ENCODE measurements around the gene MYO18A. TPM values are rescaled to one million over a fixed set of nuclear protein-coding genes. Genes with fewer than 3 reads are reported as not detected.

The MYO18A gene
- total RNA-seq, 1 experiment from 2014 or later: 13.5 TPM

DNA sequence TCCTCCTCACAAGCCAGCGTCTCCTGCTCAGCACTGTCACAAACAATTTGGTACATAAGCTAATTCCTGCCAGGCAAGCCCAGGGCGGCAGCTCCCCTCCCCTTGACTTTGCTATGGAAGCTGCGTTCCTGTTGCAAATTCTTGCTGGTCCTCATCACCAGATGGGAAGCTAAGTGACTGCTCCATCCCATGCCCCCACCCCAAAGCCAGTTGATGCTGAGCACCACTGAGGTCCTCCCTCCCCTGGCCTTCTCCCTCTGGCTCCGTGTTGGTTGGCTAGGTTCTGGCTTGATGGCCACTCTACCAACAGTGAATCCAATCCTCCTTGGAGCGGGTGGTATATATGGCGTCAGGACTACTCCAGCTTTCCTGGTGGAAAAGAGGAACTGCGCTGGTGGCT, 102.9 kb downstream of the MYO18A start:
- H3K36me3 ChIP-seq (replicated peaks; ENCODE audit: control insufficient read depth, insufficient read depth, low read length): no peaks in the 10 kb centered on the region; the same call in 1 of the 2 replicates
- DNase-seq: no peak
- no peak overlapping the region for H3K4me3 ChIP-seq (ENCODE audit: insufficient read depth, low read depth, low read length)

DNA sequence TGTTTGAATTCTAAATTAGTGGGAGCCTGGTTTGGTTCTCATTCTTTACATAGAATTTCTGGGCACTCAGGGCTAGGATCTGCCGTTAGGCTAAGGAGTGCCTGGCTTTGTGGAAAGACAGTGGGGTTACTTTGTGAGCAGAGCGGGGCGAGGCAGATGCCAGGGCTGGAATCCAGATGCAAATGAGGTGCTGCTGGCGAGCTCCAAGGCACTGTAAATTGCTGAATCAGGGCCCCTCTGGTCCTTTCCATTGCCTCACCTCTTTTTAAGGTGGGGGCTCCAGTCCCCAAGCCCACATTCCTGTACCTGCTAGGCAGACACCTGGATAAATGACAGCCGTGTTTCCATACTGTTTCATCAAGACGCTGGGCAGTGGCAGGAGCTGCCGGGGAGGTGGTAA, 103.5 kb downstream of the MYO18A start:
- H3K36me3 ChIP-seq (replicated peaks; ENCODE audit: control insufficient read depth, insufficient read depth, low read length): no peaks in the 10 kb centered on the region; the same call in 1 of the 2 replicates
- H3K27me3 ChIP-seq (ENCODE audit: control insufficient read depth, insufficient read depth, low read length): no peaks in the 10 kb centered on the region
- H3K4me3 ChIP-seq (ENCODE audit: insufficient read depth, low read depth, low read length): no peak overlapping the region
- DNase-seq: peak; percentile 77

More for the DNA sequence above, 102.9 kb downstream of the MYO18A start:
- no peaks in the 10 kb centered on the region for H3K27me3 ChIP-seq (ENCODE audit: control insufficient read depth, insufficient read depth, low read length)

DNA sequence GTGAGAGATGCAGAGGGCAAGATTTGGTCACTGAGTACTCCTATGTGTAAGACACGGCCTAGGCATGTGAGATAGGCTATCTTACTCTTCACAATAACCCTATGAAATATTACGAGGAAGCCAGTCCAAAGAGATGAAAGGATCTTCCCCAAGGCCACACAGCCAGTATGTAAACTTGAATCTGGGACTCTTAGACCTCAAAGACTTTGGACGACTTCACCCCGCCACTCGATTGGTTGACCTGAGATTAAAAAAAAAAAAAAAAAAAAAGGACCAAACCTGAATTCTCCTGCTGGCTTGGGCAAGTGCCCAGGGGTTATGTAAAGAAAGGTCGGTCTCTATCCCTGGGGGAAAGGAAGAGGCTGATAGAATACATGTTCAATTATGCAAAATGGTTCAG, 104.1 kb downstream of the MYO18A start:
- Histone ChIP-seq H3K27me3 (ENCODE audit: control insufficient read depth, insufficient read depth, low read length) (no peaks in the 10 kb centered on the region), H3K4me3 (ENCODE audit: insufficient read depth, low read depth, low read length) (no peak overlapping the region), H3K36me3 (replicated peaks; ENCODE audit: control insufficient read depth, insufficient read depth, low read length) (no peaks in the 10 kb centered on the region; the same call in 1 of the 2 replicates)
- DNase-seq: peak; percentile 23

DNA sequence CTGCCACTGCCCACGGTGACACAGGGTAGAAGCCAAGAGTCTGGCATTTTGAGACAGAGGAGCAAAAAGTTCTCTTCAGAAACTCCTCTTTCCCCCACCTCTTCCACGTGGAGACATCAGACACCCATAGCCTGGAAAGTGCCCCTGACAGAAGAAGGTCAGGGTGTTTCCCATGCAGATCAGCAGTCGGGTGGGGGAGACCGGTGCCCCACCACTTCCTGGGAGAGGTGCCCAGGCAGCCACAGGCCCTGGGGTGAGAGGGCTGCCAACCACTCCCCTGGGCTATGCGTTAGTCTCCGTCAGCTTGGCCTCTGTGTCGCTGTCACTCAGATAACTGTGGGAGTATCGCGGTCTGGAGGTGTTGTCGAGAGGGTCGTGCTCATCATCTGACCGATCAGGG, 105.7 kb downstream of the MYO18A start:
- Histone ChIP-seq H3K27me3 (ENCODE audit: control insufficient read depth, insufficient read depth, low read length) (no peaks in the 10 kb centered on the region), H3K4me3 (ENCODE audit: insufficient read depth, low read depth, low read length) (no peak overlapping the region), H3K36me3 (replicated peaks; ENCODE audit: control insufficient read depth, insufficient read depth, low read length) (no peaks in the 10 kb centered on the region; the same call in 1 of the 2 replicates)
- DNase-seq: no peak

DNA sequence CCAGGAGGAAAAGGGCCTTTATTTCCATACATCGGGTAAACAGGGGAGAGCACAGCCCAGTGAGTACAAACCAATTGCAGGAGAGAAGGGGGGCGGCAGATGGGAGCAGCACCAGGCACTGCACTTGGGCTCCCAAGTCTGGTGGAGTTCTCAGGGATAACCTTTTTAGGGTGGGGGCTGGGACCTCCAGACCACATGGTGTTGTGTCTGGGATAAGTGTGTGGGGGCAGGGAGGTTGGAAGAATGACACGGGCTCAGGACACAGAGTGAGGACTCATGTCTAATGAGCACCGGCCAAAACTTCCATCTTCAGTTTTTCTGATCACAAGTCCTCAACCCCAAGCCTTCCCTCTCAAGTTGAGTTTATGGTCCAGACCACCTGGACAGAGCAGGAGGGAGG, 106.7 kb downstream of the MYO18A start:
- DNase-seq: no peak
- H3K36me3 ChIP-seq (replicated peaks; ENCODE audit: control insufficient read depth, insufficient read depth, low read length): no peaks in the 10 kb centered on the region; the same call in 1 of the 2 replicates

DNA sequence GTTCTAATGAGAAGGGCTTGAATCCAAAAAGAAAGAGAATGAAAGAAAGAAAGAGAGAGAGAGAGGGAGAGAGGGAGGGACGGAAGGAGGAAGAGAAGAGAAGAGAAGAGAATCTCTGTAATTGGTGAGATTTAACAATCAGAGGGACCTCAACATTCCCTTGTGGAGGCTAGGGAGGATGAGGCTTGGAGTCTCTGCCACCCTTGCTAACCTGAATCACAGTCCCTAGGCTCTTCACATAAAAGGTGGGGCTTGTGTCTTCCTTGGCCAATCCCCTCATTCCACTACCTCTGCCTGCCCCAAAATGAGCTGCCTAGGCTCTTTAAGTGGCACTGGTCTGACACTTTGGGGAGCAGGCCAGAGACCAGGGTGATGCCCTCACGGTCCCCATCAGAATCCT, 107.2 kb downstream of the MYO18A start:
- DNase-seq: no peak
- Histone ChIP-seq H3K4me3 (ENCODE audit: insufficient read depth, low read depth, low read length) (no peak overlapping the region), H3K36me3 (replicated peaks; ENCODE audit: control insufficient read depth, insufficient read depth, low read length) (no peaks in the 10 kb centered on the region), H3K27me3 (ENCODE audit: control insufficient read depth, insufficient read depth, low read length) (no peaks in the 10 kb centered on the region)

More for the DNA sequence above, 106.7 kb downstream of the MYO18A start:
- Histone ChIP-seq H3K27me3 (ENCODE audit: control insufficient read depth, insufficient read depth, low read length) (no peaks in the 10 kb centered on the region), H3K4me3 (ENCODE audit: insufficient read depth, low read depth, low read length) (no peak overlapping the region)

DNA sequence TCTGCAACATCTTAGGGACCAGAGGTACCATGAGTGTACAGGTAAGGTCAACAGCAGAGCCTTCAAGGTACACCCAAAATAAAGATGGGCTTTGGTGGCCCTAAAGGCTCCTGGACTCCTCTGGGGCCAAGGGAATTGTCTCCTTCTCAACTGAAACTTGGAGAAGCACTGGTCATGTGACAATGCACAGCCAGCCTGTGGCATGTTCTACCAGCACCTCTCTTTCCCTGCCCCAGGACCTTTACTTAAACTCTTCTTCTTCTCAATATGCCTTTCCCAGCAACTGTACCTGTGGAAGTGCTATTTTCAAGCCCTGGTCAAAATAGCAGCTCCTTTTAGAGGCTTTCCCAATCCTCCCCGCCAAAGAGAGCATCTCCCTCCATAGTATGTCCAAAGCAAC, 108.9 kb downstream of the MYO18A start:
- no peak for DNase-seq
- H3K27me3 ChIP-seq (ENCODE audit: control insufficient read depth, insufficient read depth, low read length): no peaks in the 10 kb centered on the region
- H3K36me3 ChIP-seq (replicated peaks; ENCODE audit: control insufficient read depth, insufficient read depth, low read length): no peaks in the 10 kb centered on the region
- H3K4me3 ChIP-seq (ENCODE audit: insufficient read depth, low read depth, low read length): no peak overlapping the region

DNA sequence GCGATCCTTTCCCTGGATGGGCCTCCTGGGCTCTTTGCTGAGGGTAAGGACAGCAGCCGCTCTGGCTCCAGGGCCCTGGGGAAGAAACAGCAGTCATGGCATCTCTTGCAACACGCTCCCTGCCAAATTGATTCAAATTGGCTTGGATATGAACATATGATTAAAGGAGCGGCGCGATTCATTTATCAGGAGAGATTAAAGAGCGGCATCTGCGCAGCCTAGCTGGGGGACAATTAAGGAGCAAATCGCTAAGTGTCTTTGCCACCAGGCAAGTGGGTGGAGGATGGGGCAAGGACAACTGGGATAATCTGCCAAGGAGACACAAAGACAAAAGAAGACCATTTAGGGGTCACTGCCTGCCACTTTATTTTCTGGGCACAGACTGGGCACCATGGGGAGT, 109.4 kb downstream of the MYO18A start:
- Histone ChIP-seq H3K27me3 (ENCODE audit: control insufficient read depth, insufficient read depth, low read length) (no peaks in the 10 kb centered on the region), H3K4me3 (ENCODE audit: insufficient read depth, low read depth, low read length) (no peak overlapping the region), H3K36me3 (replicated peaks; ENCODE audit: control insufficient read depth, insufficient read depth, low read length) (no peaks in the 10 kb centered on the region)
- no peak for DNase-seq

DNA sequence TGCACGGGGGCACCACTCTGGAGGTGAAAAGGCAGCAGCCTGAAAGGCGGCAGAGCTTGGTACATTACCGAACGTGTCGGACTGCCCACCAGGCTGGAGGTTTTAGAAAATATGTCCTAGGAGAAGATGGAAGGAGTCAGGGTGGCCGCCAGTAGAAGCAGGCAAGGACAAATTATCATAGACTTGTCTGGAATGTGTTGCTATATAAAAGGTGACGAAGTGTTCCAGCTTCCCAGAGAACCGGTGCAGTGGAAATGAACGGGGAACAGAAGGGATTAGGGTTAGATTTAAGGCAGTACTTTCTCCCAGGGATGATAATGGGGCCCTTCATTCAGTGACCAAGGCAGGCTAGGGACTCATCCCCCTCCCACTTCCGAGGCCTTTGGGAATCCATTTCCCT, 109.9 kb downstream of the MYO18A start:
- no peaks in the 10 kb centered on the region for H3K36me3 ChIP-seq (replicated peaks; ENCODE audit: control insufficient read depth, insufficient read depth, low read length)
- H3K4me3 ChIP-seq (ENCODE audit: insufficient read depth, low read depth, low read length): no peak overlapping the region
- DNase-seq: no peak
- no peaks in the 10 kb centered on the region for H3K27me3 ChIP-seq (ENCODE audit: control insufficient read depth, insufficient read depth, low read length)

DNA sequence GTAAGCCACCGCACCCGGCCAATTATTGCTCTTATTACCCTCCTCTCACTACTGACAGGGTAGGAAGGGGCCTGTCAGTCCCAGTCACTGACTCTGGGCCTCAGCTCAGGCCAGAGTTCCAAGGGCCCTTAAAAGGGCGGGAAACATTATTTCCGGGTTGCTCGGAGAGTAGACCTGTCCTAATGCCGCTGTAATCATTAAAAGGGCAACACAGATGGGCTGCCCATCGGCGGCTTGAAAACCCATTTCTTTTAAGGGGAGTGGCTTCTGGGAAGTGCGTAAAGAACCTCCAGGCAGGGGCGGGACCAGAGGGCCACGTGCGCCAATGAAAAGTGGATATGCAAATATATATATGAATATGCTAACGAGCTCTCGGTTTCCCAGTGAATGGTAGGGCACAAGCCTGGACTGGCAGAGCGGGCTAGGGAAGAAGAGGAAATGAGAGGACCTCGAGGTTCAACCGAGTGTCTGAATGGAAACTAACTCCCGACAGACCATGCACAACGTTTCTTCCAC, 110.6 kb downstream of the MYO18A start:
- Histone ChIP-seq H3K27me3 (ENCODE audit: control insufficient read depth, insufficient read depth, low read length) (no peaks in the 10 kb centered on the region), H3K36me3 (replicated peaks; ENCODE audit: control insufficient read depth, insufficient read depth, low read length) (no peaks in the 10 kb centered on the region), H3K4me3 (ENCODE audit: insufficient read depth, low read depth, low read length) (no peak overlapping the region)
- peak; percentile 80 for DNase-seq

DNA sequence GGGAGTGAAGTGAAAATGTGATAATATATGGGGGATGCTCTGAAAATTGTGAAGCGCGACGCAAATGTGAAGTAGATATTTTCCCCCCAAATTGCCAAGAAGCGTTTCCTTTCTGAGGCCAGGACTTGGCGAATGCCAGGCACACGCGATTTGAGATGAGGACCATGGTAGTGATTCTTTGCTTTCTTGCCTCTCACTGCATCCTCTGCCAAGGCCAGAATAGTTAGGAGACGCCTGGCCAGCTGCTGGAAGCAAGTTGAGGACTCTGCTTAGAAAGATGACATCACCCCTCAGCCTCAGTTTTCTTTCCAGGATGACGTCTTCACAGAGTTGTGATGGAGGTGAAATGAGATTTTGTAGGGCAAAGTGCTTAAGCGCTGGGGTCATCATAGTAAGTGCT, 111.4 kb downstream of the MYO18A start:
- H3K27me3 ChIP-seq (ENCODE audit: control insufficient read depth, insufficient read depth, low read length): no peaks in the 10 kb centered on the region
- H3K36me3 ChIP-seq (replicated peaks; ENCODE audit: control insufficient read depth, insufficient read depth, low read length): no peaks in the 10 kb centered on the region
- no peak for DNase-seq
- no peak overlapping the region for H3K4me3 ChIP-seq (ENCODE audit: insufficient read depth, low read depth, low read length)

DNA sequence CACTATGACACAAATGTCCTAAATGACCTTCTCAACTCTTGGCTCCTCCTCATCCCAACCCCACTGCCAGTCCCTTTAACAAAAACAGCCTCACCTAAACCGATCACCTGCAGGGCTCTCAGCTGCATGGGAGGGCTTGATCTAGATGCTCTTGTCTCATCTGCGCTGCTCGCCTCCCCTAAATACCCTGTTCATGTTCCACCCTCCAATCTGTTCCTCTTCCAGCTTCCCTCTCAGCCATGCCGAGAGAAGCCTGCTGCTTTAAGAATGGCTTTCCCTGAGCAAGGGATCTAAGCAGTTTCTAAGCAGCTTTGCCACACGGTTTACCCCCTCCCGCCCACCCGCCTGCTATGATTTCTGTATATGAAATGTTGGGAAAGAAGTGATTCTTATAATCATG, 113.6 kb downstream of the MYO18A start:
- Histone ChIP-seq H3K36me3 (replicated peaks; ENCODE audit: control insufficient read depth, insufficient read depth, low read length) (no peaks in the 10 kb centered on the region), H3K4me3 (ENCODE audit: insufficient read depth, low read depth, low read length) (no peak overlapping the region), H3K27me3 (ENCODE audit: control insufficient read depth, insufficient read depth, low read length) (no peaks in the 10 kb centered on the region)
- DNase-seq: no peak

DNA sequence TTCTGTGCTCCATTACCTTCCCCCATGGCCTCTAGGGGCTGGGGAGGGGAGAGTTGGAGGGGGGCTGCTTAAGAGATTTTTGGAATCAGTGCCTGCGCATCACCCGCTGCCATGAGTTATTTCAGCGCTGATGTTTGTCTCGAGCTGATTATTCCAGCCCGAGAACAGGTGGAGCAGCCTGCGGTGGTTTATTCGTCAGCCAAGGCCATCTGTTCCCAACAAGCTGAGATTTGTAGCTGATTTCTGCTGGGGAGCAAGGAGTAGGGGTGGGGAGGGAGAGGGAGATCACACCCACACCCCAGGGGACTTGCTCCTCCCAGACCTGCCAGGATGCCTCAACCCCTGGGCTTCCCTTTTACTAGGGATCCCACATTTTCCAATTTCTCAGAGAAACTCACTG, 114.2 kb downstream of the MYO18A start:
- no peak overlapping the region for H3K4me3 ChIP-seq (ENCODE audit: insufficient read depth, low read depth, low read length)
- DNase-seq: no peak
- H3K36me3 ChIP-seq (replicated peaks; ENCODE audit: control insufficient read depth, insufficient read depth, low read length): no peaks in the 10 kb centered on the region
- H3K27me3 ChIP-seq (ENCODE audit: control insufficient read depth, insufficient read depth, low read length): no peaks in the 10 kb centered on the region

DNA sequence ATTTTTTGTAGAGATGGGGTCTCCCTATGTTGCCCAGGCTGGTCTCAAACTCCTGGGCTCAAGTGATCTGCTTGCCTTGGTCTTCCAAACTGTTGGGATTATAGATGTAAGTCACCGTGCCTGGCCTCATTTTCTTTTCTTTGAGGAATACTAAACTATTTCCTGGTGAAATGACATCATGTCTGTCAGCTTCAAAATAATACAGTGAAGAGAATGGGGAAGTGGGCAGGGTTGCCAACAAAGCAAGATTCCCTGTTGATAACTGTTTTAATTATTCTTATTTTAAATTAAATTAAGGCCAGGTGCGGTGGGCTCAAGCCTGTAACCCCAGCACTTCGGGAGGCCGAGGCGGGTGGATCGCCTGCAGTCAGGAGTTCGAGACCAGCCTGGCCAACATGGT, 116.2 kb downstream of the MYO18A start:
- Histone ChIP-seq H3K27me3 (ENCODE audit: control insufficient read depth, insufficient read depth, low read length) (no peaks in the 10 kb centered on the region), H3K36me3 (replicated peaks; ENCODE audit: control insufficient read depth, insufficient read depth, low read length) (no peaks in the 10 kb centered on the region), H3K4me3 (ENCODE audit: insufficient read depth, low read depth, low read length) (no peak overlapping the region)
- DNase-seq: no peak

DNA sequence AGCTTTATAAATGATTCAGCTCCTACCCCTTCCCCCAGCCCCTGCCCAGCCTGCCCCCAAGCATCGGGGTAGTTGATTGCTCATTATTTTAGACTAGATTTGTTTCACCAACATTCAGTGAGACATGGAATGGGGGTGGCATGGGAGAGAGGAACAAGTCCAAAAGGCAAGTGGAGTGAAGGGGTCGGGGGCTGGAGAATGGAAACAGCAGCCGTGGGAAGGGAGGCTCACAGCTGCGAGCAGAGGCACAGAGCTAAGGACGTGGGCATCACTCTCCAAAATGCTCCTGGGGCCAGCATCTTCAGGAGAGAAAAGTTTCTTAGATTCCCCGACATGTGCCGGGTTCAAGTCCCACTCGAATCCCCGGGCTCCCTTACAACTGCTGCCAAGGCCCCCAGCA, 118.0 kb downstream of the MYO18A start:
- Histone ChIP-seq H3K27me3 (ENCODE audit: control insufficient read depth, insufficient read depth, low read length) (no peaks in the 10 kb centered on the region), H3K36me3 (replicated peaks; ENCODE audit: control insufficient read depth, insufficient read depth, low read length) (no peaks in the 10 kb centered on the region), H3K4me3 (ENCODE audit: insufficient read depth, low read depth, low read length) (no peak overlapping the region)
- no peak for DNase-seq

DNA sequence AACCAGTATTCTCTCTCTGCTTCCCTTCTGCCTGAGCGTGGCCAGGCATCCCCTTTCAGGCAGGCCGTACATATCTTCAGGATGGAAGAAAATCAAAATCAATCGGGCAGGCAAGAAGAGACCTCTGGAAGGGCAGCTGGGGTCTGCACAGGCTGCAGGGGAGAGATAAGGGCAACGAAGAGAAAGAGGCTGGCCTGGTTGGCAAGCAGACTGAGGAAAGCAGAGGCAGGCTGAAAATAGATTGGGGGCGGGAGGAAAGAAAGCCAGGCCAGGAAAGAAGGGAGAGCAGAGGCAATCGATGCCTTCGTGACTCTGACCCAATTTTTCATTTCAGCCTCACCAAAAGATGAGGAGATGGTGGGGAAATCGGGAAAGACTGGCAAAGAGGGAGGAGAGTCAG, 119.2 kb downstream of the MYO18A start:
- Histone ChIP-seq H3K36me3 (replicated peaks; ENCODE audit: control insufficient read depth, insufficient read depth, low read length) (no peaks in the 10 kb centered on the region), H3K4me3 (ENCODE audit: insufficient read depth, low read depth, low read length) (no peak overlapping the region)
- no peak for DNase-seq

More for the DNA sequence above, 119.2 kb downstream of the MYO18A start:
- H3K27me3 ChIP-seq (ENCODE audit: control insufficient read depth, insufficient read depth, low read length): no peaks in the 10 kb centered on the region
